Neural progenitor cell (in vitro differentiated cells): ENCODE data around the gene DNPEP.

ENCODE experiments used
- EZH2 ChIP-seq: fragments of 200-600 bp; sonication (generic); IDR thresholded peaks from 2 replicates; pipeline ENCODE4 v1.6.1; 2017; ENCODE audit warnings: antibody characterized with exemption, mild to moderate bottlenecking, moderate library complexity
- TF ChIP-seq, protein P1 (sequence below): fragments of 200-600 bp; sonication (generic); IDR thresholded peaks from 2 replicates; pipeline ENCODE4 v1.5.1; 2017; ENCODE audit warnings: antibody characterized with exemption, mild to moderate bottlenecking

DNA sequence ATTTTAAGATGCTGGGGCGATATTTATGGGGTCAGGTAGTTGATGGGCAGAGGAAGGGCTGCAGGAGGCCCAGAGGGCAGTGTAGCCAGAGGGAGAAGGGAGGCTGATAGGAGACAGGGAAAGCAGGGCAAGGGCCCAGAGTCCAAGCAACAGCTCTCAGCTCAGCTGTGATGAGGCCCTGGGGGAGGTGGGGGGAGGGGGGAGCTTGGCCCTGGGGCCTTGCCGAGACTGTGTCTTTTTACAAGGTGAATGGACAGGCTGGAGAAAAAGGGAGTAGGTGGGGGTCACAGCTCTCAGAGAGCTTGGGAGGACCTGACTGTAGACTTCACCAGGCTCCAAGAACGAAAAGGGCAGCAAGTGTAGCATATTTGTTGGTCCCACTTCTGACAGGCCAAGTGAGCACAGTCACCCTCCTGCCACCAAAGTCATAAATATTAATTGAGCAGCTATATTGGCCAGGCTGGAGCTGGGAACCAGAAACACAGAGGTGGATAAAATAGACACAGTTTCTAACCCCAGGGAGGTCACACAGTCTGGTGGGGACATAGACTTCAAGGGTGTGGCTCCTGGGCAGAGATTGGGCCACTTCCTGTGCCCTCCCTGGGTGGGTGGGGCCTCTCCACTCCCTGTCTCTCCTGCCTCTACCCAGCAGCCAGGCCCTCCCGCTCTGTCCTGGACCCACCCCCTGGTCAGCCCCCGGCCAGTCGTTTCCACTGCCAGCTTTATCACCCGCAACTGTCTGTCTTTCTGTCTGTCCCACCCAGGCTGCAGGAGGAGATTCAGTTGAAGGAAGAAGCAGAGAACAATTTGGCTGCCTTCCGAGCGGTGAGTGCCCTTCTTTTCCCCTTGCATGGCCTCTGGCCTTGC, 31.9 kb upstream of the DNPEP start:
- TF ChIP-seq, protein P1, sequence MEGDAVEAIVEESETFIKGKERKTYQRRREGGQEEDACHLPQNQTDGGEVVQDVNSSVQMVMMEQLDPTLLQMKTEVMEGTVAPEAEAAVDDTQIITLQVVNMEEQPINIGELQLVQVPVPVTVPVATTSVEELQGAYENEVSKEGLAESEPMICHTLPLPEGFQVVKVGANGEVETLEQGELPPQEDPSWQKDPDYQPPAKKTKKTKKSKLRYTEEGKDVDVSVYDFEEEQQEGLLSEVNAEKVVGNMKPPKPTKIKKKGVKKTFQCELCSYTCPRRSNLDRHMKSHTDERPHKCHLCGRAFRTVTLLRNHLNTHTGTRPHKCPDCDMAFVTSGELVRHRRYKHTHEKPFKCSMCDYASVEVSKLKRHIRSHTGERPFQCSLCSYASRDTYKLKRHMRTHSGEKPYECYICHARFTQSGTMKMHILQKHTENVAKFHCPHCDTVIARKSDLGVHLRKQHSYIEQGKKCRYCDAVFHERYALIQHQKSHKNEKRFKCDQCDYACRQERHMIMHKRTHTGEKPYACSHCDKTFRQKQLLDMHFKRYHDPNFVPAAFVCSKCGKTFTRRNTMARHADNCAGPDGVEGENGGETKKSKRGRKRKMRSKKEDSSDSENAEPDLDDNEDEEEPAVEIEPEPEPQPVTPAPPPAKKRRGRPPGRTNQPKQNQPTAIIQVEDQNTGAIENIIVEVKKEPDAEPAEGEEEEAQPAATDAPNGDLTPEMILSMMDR, result no peak
- TF ChIP-seq EZH2, result no peak
